Neural progenitor cell (in vitro differentiated cells): ENCODE measurements around the gene ADORA2A. TPM values are rescaled to one million over a fixed set of nuclear protein-coding genes. Genes with fewer than 3 reads are reported as not detected.

Source experiments
- DNase-seq: peaks from one replicate; pipeline ENCODE4 v3.0.0-alpha.2; 2016; ENCODE audit warnings: low spot score
- H2AFZ ChIP-seq: fragments of 200-600 bp; sonication (generic); replicated peaks from 2 replicates; pipeline ENCODE4 v1.6.1; 2016; ENCODE audit warnings: antibody characterized with exemption
- H3F3A ChIP-seq: fragments of 200-600 bp; sonication (generic); 2 replicates; pipeline ENCODE4 v1.6.1; 2016; ENCODE audit warnings: antibody characterized with exemption, low read depth
- H3K27ac ChIP-seq: fragments of 200-600 bp; sonication (generic); 2 replicates; pipeline ENCODE4 v1.5.1; 2016; ENCODE audit warnings: mild to moderate bottlenecking
- H3K27me3 ChIP-seq: fragments of 200-600 bp; sonication (generic); 2 replicates; pipeline ENCODE4 v1.6.1; 2016; ENCODE audit warnings: mild to moderate bottlenecking, moderate library complexity
- H3K36me3 ChIP-seq: fragments of 200-600 bp; sonication (generic); 2 replicates; pipeline ENCODE4 v1.5.1; 2016
- H3K4me1 ChIP-seq: fragments of 200-600 bp; sonication (generic); 2 replicates; pipeline ENCODE4 v1.6.1; 2016; ENCODE audit warnings: mixed run types
- H3K4me2 ChIP-seq: fragments of 200-600 bp; sonication (generic); 2 replicates; pipeline ENCODE4 v1.6.1; 2016
- H3K4me3 ChIP-seq: fragments of 200-600 bp; sonication (generic); 2 replicates; pipeline ENCODE4 v1.5.1; 2016
- H3K79me2 ChIP-seq: fragments of 200-600 bp; sonication (generic); 2 replicates; pipeline ENCODE4 v1.6.1; 2016; ENCODE audit warnings: low read depth
- H3K9ac ChIP-seq: fragments of 200-600 bp; sonication (generic); 2 replicates; pipeline ENCODE4 v1.6.1; 2016
- H3K9me3 ChIP-seq: fragments of 200-600 bp; sonication (generic); 2 replicates; pipeline ENCODE4 v1.5.1; 2016; ENCODE audit warnings: low read depth
- H4K20me1 ChIP-seq: fragments of 200-600 bp; sonication (generic); 2 replicates; pipeline ENCODE4 v1.6.1; 2016; ENCODE audit warnings: low read depth
- H3K27ac Mint-ChIP-seq: 3 replicates; pipeline ENCODE4 v1.8.0; 2021; ENCODE audit warnings: mixed read lengths
- H3K27me3 Mint-ChIP-seq: 2 replicates; pipeline ENCODE4 v1.8.0; 2022; ENCODE audit warnings: low read depth, mild to moderate bottlenecking, inconsistent platforms, moderate library complexity, mixed read lengths; ENCODE audit not compliant: insufficient read depth
- H3K36me3 Mint-ChIP-seq: 3 replicates; pipeline ENCODE4 v1.8.0; 2021; ENCODE audit warnings: mixed read lengths
- H3K4me1 Mint-ChIP-seq: 3 replicates; pipeline ENCODE4 v1.8.0; 2021; ENCODE audit warnings: mixed read lengths
- H3K4me3 Mint-ChIP-seq: 3 replicates; pipeline ENCODE4 v1.8.0; 2021; ENCODE audit warnings: mild to moderate bottlenecking, moderate library complexity, mixed read lengths
- H3K9me3 Mint-ChIP-seq: 3 replicates; pipeline ENCODE4 v1.8.0; 2020; ENCODE audit warnings: mixed read lengths
- CTCF ChIP-seq: fragments of 200-600 bp; sonication (generic); IDR thresholded peaks from 2 replicates; pipeline ENCODE4 v1.5.1; 2017; ENCODE audit warnings: antibody characterized with exemption, mild to moderate bottlenecking
- EZH2 ChIP-seq: fragments of 200-600 bp; sonication (generic); IDR thresholded peaks from 2 replicates; pipeline ENCODE4 v1.6.1; 2017; ENCODE audit warnings: antibody characterized with exemption, mild to moderate bottlenecking, moderate library complexity
- EZH2phosphoT487 ChIP-seq: fragments of 200-600 bp; sonication (generic); IDR thresholded peaks from 2 replicates; pipeline ENCODE4 v1.6.1; 2017; ENCODE audit warnings: antibody characterized with exemption
- total RNA-seq: library from RNA; depleted of rRNA; stranded (reverse); fragments of >200 nt; gene quantifications from 2 replicates; pipeline ENCODE4 v1.2.3, GENCODE V29; 2015; ENCODE audit warnings: low replicate concordance

ADORA2A gene
- total RNA-seq, 1 donor from 2014 or later = 0.51 TPM

GRCh38 chr22:24473284-24473683, 45.9 kb downstream of the ADORA2A start:
- H3K9ac ChIP-seq = no peak overlapping the region
- H3K79me2 ChIP-seq = no peaks in the 10 kb centered on the region
- no peak overlapping the region for H2AFZ ChIP-seq
- no peaks in the 10 kb centered on the region for H3K4me1 Mint-ChIP-seq
- H3K9me3 Mint-ChIP-seq = peaks cover 3% of the 10 kb centered on the region
- H3K4me1 ChIP-seq = no peaks in the 10 kb centered on the region
- no peak overlapping the region for H3K4me3 Mint-ChIP-seq
- no peaks in the 10 kb centered on the region for H3K36me3 Mint-ChIP-seq
- H3K4me3 ChIP-seq = no peak overlapping the region
- TF ChIP-seq CTCF (no peak), EZH2 (no peak), EZH2phosphoT487 (no peak)
- H3K27me3 Mint-ChIP-seq = peaks cover 5% of the 10 kb centered on the region
- no peaks in the 10 kb centered on the region for H4K20me1 ChIP-seq
- H3K9me3 ChIP-seq = no peaks in the 10 kb centered on the region
- H3K27ac ChIP-seq = no peak overlapping the region
- no peak overlapping the region for H3K27ac Mint-ChIP-seq
- no peak for DNase-seq
- no peaks in the 10 kb centered on the region for H3K27me3 ChIP-seq
- H3F3A ChIP-seq = no peaks in the 10 kb centered on the region
- no peaks in the 10 kb centered on the region for H3K36me3 ChIP-seq
- no peak overlapping the region for H3K4me2 ChIP-seq

- no peaks in the 10 kb centered on the region for H3K9me3 ChIP-seq
- Mint-ChIP-seq H3K27ac (no peak overlapping the region), H3K9me3 (peaks cover 3% of the 10 kb centered on the region), H3K27me3 (peaks cover 5% of the 10 kb centered on the region), H3K4me1 (no peaks in the 10 kb centered on the region), H3K36me3 (no peaks in the 10 kb centered on the region), H3K4me3 (no peak overlapping the region)
- H3K79me2 ChIP-seq = no peaks in the 10 kb centered on the region
- no peaks in the 10 kb centered on the region for H3K36me3 ChIP-seq
- H3K27me3 ChIP-seq = no peaks in the 10 kb centered on the region
- no peak overlapping the region for H3K9ac ChIP-seq
- no peak overlapping the region for H3K4me2 ChIP-seq
- no peak overlapping the region for H3K4me3 ChIP-seq
- no peak for DNase-seq
- H3F3A ChIP-seq = no peaks in the 10 kb centered on the region
- no peaks in the 10 kb centered on the region for H3K4me1 ChIP-seq
- H3K27ac ChIP-seq = no peak overlapping the region
- H4K20me1 ChIP-seq = no peaks in the 10 kb centered on the region
- no peak overlapping the region for H2AFZ ChIP-seq
- TF ChIP-seq EZH2 (no peak), CTCF (no peak), EZH2phosphoT487 (no peak)
Observed at GRCh38 chr22:24474221-24474620, 46.8 kb downstream of the ADORA2A start.

- Histone ChIP-seq H3K27ac (no peak overlapping the region), H3K36me3 (no peaks in the 10 kb centered on the region), H3K4me1 (no peaks in the 10 kb centered on the region), H3K9me3 (no peaks in the 10 kb centered on the region), H3K9ac (no peak overlapping the region), H3K4me2 (no peak overlapping the region), H3K4me3 (no peak overlapping the region), H3K79me2 (no peaks in the 10 kb centered on the region), H3F3A (no peaks in the 10 kb centered on the region), H4K20me1 (no peaks in the 10 kb centered on the region), H2AFZ (no peak overlapping the region), H3K27me3 (no peaks in the 10 kb centered on the region)
- Mint-ChIP-seq H3K4me3 (no peak overlapping the region), H3K4me1 (no peaks in the 10 kb centered on the region), H3K27me3 (peaks cover 5% of the 10 kb centered on the region), H3K9me3 (peaks cover 3% of the 10 kb centered on the region), H3K36me3 (no peaks in the 10 kb centered on the region), H3K27ac (no peak overlapping the region)
- TF ChIP-seq EZH2phosphoT487 = no peak
- no peak for DNase-seq
Observed at GRCh38 chr22:24474649-24475255, 47.4 kb downstream of the ADORA2A start.

- no peak overlapping the region for H3K9ac ChIP-seq
- H3K9me3 Mint-ChIP-seq = peaks cover 3% of the 10 kb centered on the region
- no peak overlapping the region for H3K4me3 ChIP-seq
- peaks cover 3% of the 10 kb centered on the region for H3K27me3 Mint-ChIP-seq
- no peak for DNase-seq
- H4K20me1 ChIP-seq = no peaks in the 10 kb centered on the region
- H2AFZ ChIP-seq = no peak overlapping the region
- no peaks in the 10 kb centered on the region for H3K27me3 ChIP-seq
- no peaks in the 10 kb centered on the region for H3K36me3 Mint-ChIP-seq
- no peak overlapping the region for H3K4me2 ChIP-seq
- no peak overlapping the region for H3K27ac ChIP-seq
- H3K4me1 Mint-ChIP-seq = peaks cover 4% of the 10 kb centered on the region
- no peaks in the 10 kb centered on the region for H3F3A ChIP-seq
- no peaks in the 10 kb centered on the region for H3K79me2 ChIP-seq
- no peaks in the 10 kb centered on the region for H3K36me3 ChIP-seq
- TF ChIP-seq CTCF = no peak
- no peak for TF ChIP-seq EZH2
- no peak for TF ChIP-seq EZH2phosphoT487
- H3K9me3 ChIP-seq = no peaks in the 10 kb centered on the region
- no peak overlapping the region for H3K27ac Mint-ChIP-seq
- H3K4me1 ChIP-seq = no peaks in the 10 kb centered on the region
- no peak overlapping the region for H3K4me3 Mint-ChIP-seq
Observed at GRCh38 chr22:24481641-24482040, 54.2 kb downstream of the ADORA2A start.
